Stimulated activated CD4-positive, alpha-beta T cell treated with anti-CD3 and anti-CD28 coated beads, Interleukin-1b, Interleukin-23, amount 100 ng/mL, for 24 hours (primary cell): Measurements from ENCODE around the gene C14orf119.

Experiments used
- DNase-seq, 4 experiments: peaks; one replicate each; pipeline ENCODE4 v3.0.0-alpha.2; 2020; ENCODE audit warnings: low read depth in 4 of 4, low spot score in 1 of 4

The C14orf119 gene

GRCh38 chr14:23060536-23061260 is 34.6 kb upstream of the C14orf119 start:
- no peak for DNase-seq

GRCh38 chr14:23062002-23062401 is 33.3 kb upstream of the C14orf119 start:
- no peak for DNase-seq

GRCh38 chr14:23063601-23064000 is 31.7 kb upstream of the C14orf119 start:
- no peak for DNase-seq

GRCh38 chr14:23066368-23066767 is 28.9 kb upstream of the C14orf119 start:
- DNase-seq = no peak

- no peak for DNase-seq
Measured at GRCh38 chr14:23066855-23067744, 28.2 kb upstream of the C14orf119 start.

GRCh38 chr14:23067847-23068788 is 27.2 kb upstream of the C14orf119 start:
- DNase-seq = no peak

- DNase-seq = peak; percentile 44 to 55 (median 50)
Measured at GRCh38 chr14:23068789-23069412, 26.4 kb upstream of the C14orf119 start.

GRCh38 chr14:23069413-23069806 is 25.9 kb upstream of the C14orf119 start:
- no peak for DNase-seq

- DNase-seq = no peak
Measured at GRCh38 chr14:23070262-23071129, 24.8 kb upstream of the C14orf119 start.

- peak; percentile 43 to 72 (median 58) for DNase-seq
Measured at GRCh38 chr14:23071244-23071920, 23.9 kb upstream of the C14orf119 start.

GRCh38 chr14:23071921-23072539 is 23.3 kb upstream of the C14orf119 start:
- no peak for DNase-seq

GRCh38 chr14:23074906-23075305 is 20.4 kb upstream of the C14orf119 start:
- no peak for DNase-seq

- no peak for DNase-seq
Measured at GRCh38 chr14:23076785-23077408, 18.4 kb upstream of the C14orf119 start.

- DNase-seq = no peak
Measured at GRCh38 chr14:23077962-23078361, 17.3 kb upstream of the C14orf119 start.

GRCh38 chr14:23078692-23079116 is 16.6 kb upstream of the C14orf119 start:
- DNase-seq = no peak

- DNase-seq = no peak
Measured at GRCh38 chr14:23079716-23080115, 15.6 kb upstream of the C14orf119 start.

GRCh38 chr14:23080474-23080873 is 14.8 kb upstream of the C14orf119 start:
- DNase-seq = no peak

GRCh38 chr14:23085458-23085857 is 9.8 kb upstream of the C14orf119 start:
- no peak for DNase-seq
